Nephron progenitor cell (in vitro differentiated cells): ENCODE measurements around the gene SYNM.

Experiments
- DNase-seq: peaks from one replicate; pipeline ENCODE4 v3.0.0; 2021
- H3K27ac Mint-ChIP-seq: 2 replicates; pipeline ENCODE4 v1.8.0; 2021; ENCODE audit warnings: mild to moderate bottlenecking, moderate library complexity, mixed read lengths
- H3K27me3 Mint-ChIP-seq: 2 replicates; pipeline ENCODE4 v1.8.0; 2021; ENCODE audit warnings: mild to moderate bottlenecking, low read depth, mixed read lengths; ENCODE audit not compliant: poor library complexity
- H3K36me3 Mint-ChIP-seq: 2 replicates; pipeline ENCODE4 v1.8.0; 2021; ENCODE audit warnings: low read depth, mixed read lengths
- H3K4me1 Mint-ChIP-seq: 2 replicates; pipeline ENCODE4 v1.8.0; 2021; ENCODE audit warnings: mixed read lengths
- H3K4me3 Mint-ChIP-seq: 2 replicates; pipeline ENCODE4 v1.8.0; 2021; ENCODE audit warnings: mild to moderate bottlenecking, moderate library complexity, mixed read lengths
- H3K9me3 Mint-ChIP-seq: 2 replicates; pipeline ENCODE4 v1.8.0; 2021; ENCODE audit warnings: mild to moderate bottlenecking, moderate library complexity, mixed read lengths
- CTCF ChIP-seq: fragments of 200-600 bp; sonication (generic); IDR thresholded peaks from 2 replicates; pipeline ENCODE4 v1.5.0; 2021; ENCODE audit warnings: antibody characterized with exemption

SYNM gene

GRCh38 chr15:99096173-99096893 lies 8.5 kb upstream of the SYNM start:
- H3K36me3 Mint-ChIP-seq = no peaks in the 10 kb centered on the region
- no peak overlapping the region for H3K4me3 Mint-ChIP-seq
- H3K27me3 Mint-ChIP-seq = peaks cover 29% of the 10 kb centered on the region
- H3K4me1 Mint-ChIP-seq = peaks cover 28% of the 10 kb centered on the region
- no peak for TF ChIP-seq CTCF
- no peak for DNase-seq
- H3K27ac Mint-ChIP-seq = no peak overlapping the region
- no peaks in the 10 kb centered on the region for H3K9me3 Mint-ChIP-seq

GRCh38 chr15:99096894-99097426 lies 7.9 kb upstream of the SYNM start:
- Mint-ChIP-seq H3K36me3 (no peaks in the 10 kb centered on the region), H3K27me3 (peaks cover 26% of the 10 kb centered on the region), H3K4me1 (peaks cover 31% of the 10 kb centered on the region), H3K27ac (no peak overlapping the region), H3K9me3 (no peaks in the 10 kb centered on the region), H3K4me3 (no peak overlapping the region)
- no peak for TF ChIP-seq CTCF
- no peak for DNase-seq

GRCh38 chr15:99097441-99098410 lies 7.2 kb upstream of the SYNM start:
- TF ChIP-seq CTCF = no peak
- no peak for DNase-seq
- Mint-ChIP-seq H3K27ac (no peak overlapping the region), H3K9me3 (no peaks in the 10 kb centered on the region), H3K27me3 (peaks cover 29% of the 10 kb centered on the region), H3K36me3 (no peaks in the 10 kb centered on the region), H3K4me1 (peaks cover 32% of the 10 kb centered on the region), H3K4me3 (no peak overlapping the region)

- TF ChIP-seq CTCF = no peak
- Mint-ChIP-seq H3K36me3 (no peaks in the 10 kb centered on the region), H3K27ac (no peak overlapping the region), H3K4me3 (no peak overlapping the region), H3K4me1 (peaks cover 39% of the 10 kb centered on the region), H3K27me3 (peaks cover 29% of the 10 kb centered on the region), H3K9me3 (no peaks in the 10 kb centered on the region)
- no peak for DNase-seq
Measured at GRCh38 chr15:99098426-99098825, 6.5 kb upstream of the SYNM start.

- Mint-ChIP-seq H3K4me3 (no peak overlapping the region), H3K27me3 (peaks cover 32% of the 10 kb centered on the region), H3K9me3 (no peaks in the 10 kb centered on the region), H3K27ac (no peak overlapping the region), H3K4me1 (peaks cover 44% of the 10 kb centered on the region), H3K36me3 (no peaks in the 10 kb centered on the region)
- no peak for TF ChIP-seq CTCF
- no peak for DNase-seq
Measured at GRCh38 chr15:99098991-99099390, 5.9 kb upstream of the SYNM start.
